Neural progenitor cell (in vitro differentiated cells): ENCODE results near the gene ZNF521.

ENCODE experiments used
- EZH2 ChIP-seq: fragments of 200-600 bp; sonication (generic); IDR thresholded peaks from 2 replicates; pipeline ENCODE4 v1.6.1; 2017; ENCODE audit warnings: antibody characterized with exemption, mild to moderate bottlenecking, moderate library complexity
- EZH2phosphoT487 ChIP-seq: fragments of 200-600 bp; sonication (generic); IDR thresholded peaks from 2 replicates; pipeline ENCODE4 v1.6.1; 2017; ENCODE audit warnings: antibody characterized with exemption
- TF ChIP-seq, protein P1 (sequence below): fragments of 200-600 bp; sonication (generic); IDR thresholded peaks from 2 replicates; pipeline ENCODE4 v1.5.1; 2017; ENCODE audit warnings: antibody characterized with exemption, mild to moderate bottlenecking

DNA sequence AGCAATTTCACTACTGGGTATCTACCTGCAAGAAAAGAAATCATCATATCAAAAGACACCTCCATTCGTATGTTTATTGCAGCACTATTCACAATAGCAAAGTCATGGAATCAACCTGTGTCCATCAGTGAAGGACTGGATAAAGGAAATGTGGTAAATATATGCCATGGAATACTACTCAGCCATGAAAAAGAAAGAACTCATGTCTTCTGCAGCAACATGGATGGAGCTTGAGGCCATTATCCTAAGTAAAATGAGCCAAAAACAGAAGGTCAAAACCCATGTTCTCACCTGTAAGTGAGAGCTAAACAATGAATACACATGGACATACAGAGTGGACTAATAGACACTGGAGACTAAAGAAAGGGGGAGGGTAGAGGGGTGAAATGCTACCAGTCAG, 322.2 kb downstream of the ZNF521 start:
- TF ChIP-seq EZH2, result no peak
- TF ChIP-seq, protein P1, sequence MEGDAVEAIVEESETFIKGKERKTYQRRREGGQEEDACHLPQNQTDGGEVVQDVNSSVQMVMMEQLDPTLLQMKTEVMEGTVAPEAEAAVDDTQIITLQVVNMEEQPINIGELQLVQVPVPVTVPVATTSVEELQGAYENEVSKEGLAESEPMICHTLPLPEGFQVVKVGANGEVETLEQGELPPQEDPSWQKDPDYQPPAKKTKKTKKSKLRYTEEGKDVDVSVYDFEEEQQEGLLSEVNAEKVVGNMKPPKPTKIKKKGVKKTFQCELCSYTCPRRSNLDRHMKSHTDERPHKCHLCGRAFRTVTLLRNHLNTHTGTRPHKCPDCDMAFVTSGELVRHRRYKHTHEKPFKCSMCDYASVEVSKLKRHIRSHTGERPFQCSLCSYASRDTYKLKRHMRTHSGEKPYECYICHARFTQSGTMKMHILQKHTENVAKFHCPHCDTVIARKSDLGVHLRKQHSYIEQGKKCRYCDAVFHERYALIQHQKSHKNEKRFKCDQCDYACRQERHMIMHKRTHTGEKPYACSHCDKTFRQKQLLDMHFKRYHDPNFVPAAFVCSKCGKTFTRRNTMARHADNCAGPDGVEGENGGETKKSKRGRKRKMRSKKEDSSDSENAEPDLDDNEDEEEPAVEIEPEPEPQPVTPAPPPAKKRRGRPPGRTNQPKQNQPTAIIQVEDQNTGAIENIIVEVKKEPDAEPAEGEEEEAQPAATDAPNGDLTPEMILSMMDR, result no peak
- TF ChIP-seq EZH2phosphoT487, result no peak
